ENCODE data around the gene ZNF525.
"Not testable (repeated sequence)": the region's sequence is repeated elsewhere in the genome, so short reads cannot be mapped to it uniquely, and the experiment has no call there.

Gene ZNF525

GRCh38 chr19:53365134-53365898 is at the start of gene ZNF525:
TSS of gene ZNF525 (plus strand) at chr19:53365705. CDS start at chr19:53372282, 6,577 bp downstream.
- H3K4me3 ChIP-seq (ENCODE audit: low read length) = peak within 1 kb of the TSS; percentile 52; the same call in 1 of the 2 replicates
- no peaks in the 10 kb centered on the region for H3K27me3 ChIP-seq (ENCODE audit: control insufficient read depth, insufficient read depth, low read length)
- no peaks in the 10 kb centered on the region for H3K9me3 ChIP-seq (ENCODE audit: control insufficient read depth, insufficient read depth, low read length)
- no peak within 1 kb of the TSS for H3K27ac ChIP-seq (ENCODE audit: low read length)
- no CpG with 5 or more reads among the region's 45 CpGs for WGBS (ENCODE audit: insufficient coverage, insufficient read length)
- no peaks in the 10 kb centered on the region for H3K4me1 ChIP-seq (ENCODE audit: control insufficient read depth, insufficient read depth, low read length)
- H3K36me3 ChIP-seq (ENCODE audit: control insufficient read depth, insufficient read depth, low read length) = no peaks in the 10 kb centered on the region
- DNase-seq (ENCODE audit: low read depth, low spot score) = peak; percentile 55

GRCh38 chr19:53328967-53329366 is 36.5 kb upstream of the ZNF525 start:
- Histone ChIP-seq H3K27me3 (ENCODE audit: control insufficient read depth, insufficient read depth, low read length) (no peaks in the 10 kb centered on the region), H3K9me3 (ENCODE audit: control insufficient read depth, insufficient read depth, low read length) (no peaks in the 10 kb centered on the region), H3K4me3 (ENCODE audit: low read length) (no peak overlapping the region), H3K27ac (ENCODE audit: low read length) (no peak overlapping the region), H3K4me1 (ENCODE audit: control insufficient read depth, insufficient read depth, low read length) (no peaks in the 10 kb centered on the region), H3K36me3 (ENCODE audit: control insufficient read depth, insufficient read depth, low read length) (no peaks in the 10 kb centered on the region)
- WGBS (ENCODE audit: insufficient coverage, insufficient read length) = no CpG with 5 or more reads among the region's 24 CpGs
- no peak for DNase-seq (ENCODE audit: low read depth, low spot score)

GRCh38 chr19:53332484-53332883 is 33.0 kb upstream of the ZNF525 start:
- Histone ChIP-seq H3K36me3 (ENCODE audit: control insufficient read depth, insufficient read depth, low read length) (no peaks in the 10 kb centered on the region), H3K27ac (ENCODE audit: low read length) (no peak overlapping the region), H3K4me1 (ENCODE audit: control insufficient read depth, insufficient read depth, low read length) (no peaks in the 10 kb centered on the region), H3K9me3 (ENCODE audit: control insufficient read depth, insufficient read depth, low read length) (no peaks in the 10 kb centered on the region), H3K4me3 (ENCODE audit: low read length) (no peak overlapping the region), H3K27me3 (ENCODE audit: control insufficient read depth, insufficient read depth, low read length) (no peaks in the 10 kb centered on the region)
- no CpG with 5 or more reads among the region's 14 CpGs for WGBS (ENCODE audit: insufficient coverage, insufficient read length)
- DNase-seq (ENCODE audit: low read depth, low spot score) = no peak

GRCh38 chr19:53333066-53333462 is 32.4 kb upstream of the ZNF525 start:
- no peak overlapping the region for H3K27ac ChIP-seq (ENCODE audit: low read length)
- H3K4me3 ChIP-seq (ENCODE audit: low read length) = peak overlapping the region; percentile 27; the same call in 1 of the 2 replicates
- H3K36me3 ChIP-seq (ENCODE audit: control insufficient read depth, insufficient read depth, low read length) = no peaks in the 10 kb centered on the region
- H3K4me1 ChIP-seq (ENCODE audit: control insufficient read depth, insufficient read depth, low read length) = no peaks in the 10 kb centered on the region
- no peak for DNase-seq (ENCODE audit: low read depth, low spot score)
- H3K27me3 ChIP-seq (ENCODE audit: control insufficient read depth, insufficient read depth, low read length) = no peaks in the 10 kb centered on the region
- WGBS (ENCODE audit: insufficient coverage, insufficient read length) = no CpG with 5 or more reads among the region's 14 CpGs
- H3K9me3 ChIP-seq (ENCODE audit: control insufficient read depth, insufficient read depth, low read length) = no peaks in the 10 kb centered on the region

- no CpG with 5 or more reads among the region's 61 CpGs for WGBS (ENCODE audit: insufficient coverage, insufficient read length)
- H3K27ac ChIP-seq (ENCODE audit: low read length) = no peak within 1 kb of the TSS
- peak; percentile 43 for DNase-seq (ENCODE audit: low read depth, low spot score)
These were observed 31.7 kb upstream of the ZNF525 start, which contains the start of gene ZNF845 for GRCh38 chr19:53333463-53334449. TSS of gene ZNF845 (plus strand) at chr19:53333749. CDS start at chr19:53341308, 7,559 bp downstream.

GRCh38 chr19:53344403-53344802 is 21.1 kb upstream of the ZNF525 start:
- no CpG with 5 or more reads among the region's 4 CpGs for WGBS (ENCODE audit: insufficient coverage, insufficient read length)
- H3K4me1 ChIP-seq (ENCODE audit: control insufficient read depth, insufficient read depth, low read length); H3K27me3 ChIP-seq (ENCODE audit: control insufficient read depth, insufficient read depth, low read length); DNase-seq (ENCODE audit: low read depth, low spot score); H3K9me3 ChIP-seq (ENCODE audit: control insufficient read depth, insufficient read depth, low read length); H3K4me3 ChIP-seq (ENCODE audit: low read length); H3K27ac ChIP-seq (ENCODE audit: low read length); H3K36me3 ChIP-seq (ENCODE audit: control insufficient read depth, insufficient read depth, low read length): not testable (repeated sequence)

More at GRCh38 chr19:53333463-53334449, 31.7 kb upstream of the ZNF525 start, which contains the start of gene ZNF845:
- Histone ChIP-seq H3K36me3 (ENCODE audit: control insufficient read depth, insufficient read depth, low read length) (peaks cover 4% of the 10 kb centered on the region), H3K9me3 (ENCODE audit: control insufficient read depth, insufficient read depth, low read length) (no peaks in the 10 kb centered on the region), H3K4me1 (ENCODE audit: control insufficient read depth, insufficient read depth, low read length) (no peaks in the 10 kb centered on the region; the same call in 1 of the 2 replicates), H3K27me3 (ENCODE audit: control insufficient read depth, insufficient read depth, low read length) (no peaks in the 10 kb centered on the region), H3K4me3 (ENCODE audit: low read length) (peak within 1 kb of the TSS; percentile 86; the same call in 1 of the 2 replicates)

- no CpG with 5 or more reads among the region's 1 CpG for WGBS (ENCODE audit: insufficient coverage, insufficient read length)
- Histone ChIP-seq H3K27ac (ENCODE audit: low read length) (no peak overlapping the region), H3K27me3 (ENCODE audit: control insufficient read depth, insufficient read depth, low read length) (no peaks in the 10 kb centered on the region), H3K36me3 (ENCODE audit: control insufficient read depth, insufficient read depth, low read length) (peaks cover 15% of the 10 kb centered on the region; the same call in 1 of the 2 replicates), H3K4me3 (ENCODE audit: low read length) (no peak overlapping the region), H3K4me1 (ENCODE audit: control insufficient read depth, insufficient read depth, low read length) (no peaks in the 10 kb centered on the region), H3K9me3 (ENCODE audit: control insufficient read depth, insufficient read depth, low read length) (peaks cover 6% of the 10 kb centered on the region)
- DNase-seq (ENCODE audit: low read depth, low spot score) = no peak
These were observed 9.8 kb upstream of the ZNF525 start for GRCh38 chr19:53355739-53356138.

GRCh38 chr19:53357821-53358581 is 7.5 kb upstream of the ZNF525 start:
- no peaks in the 10 kb centered on the region for H3K27me3 ChIP-seq (ENCODE audit: control insufficient read depth, insufficient read depth, low read length)
- DNase-seq (ENCODE audit: low read depth, low spot score) = no peak
- H3K27ac ChIP-seq (ENCODE audit: low read length) = no peak overlapping the region
- WGBS (ENCODE audit: insufficient coverage, insufficient read length) = no CpG with 5 or more reads among the region's 35 CpGs
- peaks cover 3% of the 10 kb centered on the region; the same call in 1 of the 2 replicates for H3K36me3 ChIP-seq (ENCODE audit: control insufficient read depth, insufficient read depth, low read length)
- H3K9me3 ChIP-seq (ENCODE audit: control insufficient read depth, insufficient read depth, low read length) = peaks cover 2% of the 10 kb centered on the region; the same call in 1 of the 2 replicates
- H3K4me1 ChIP-seq (ENCODE audit: control insufficient read depth, insufficient read depth, low read length) = no peaks in the 10 kb centered on the region
- no peak overlapping the region for H3K4me3 ChIP-seq (ENCODE audit: low read length)

- not testable (repeated sequence) for H3K36me3 ChIP-seq (ENCODE audit: control insufficient read depth, insufficient read depth, low read length); H3K4me1 ChIP-seq (ENCODE audit: control insufficient read depth, insufficient read depth, low read length); H3K4me3 ChIP-seq (ENCODE audit: low read length); DNase-seq (ENCODE audit: low read depth, low spot score); H3K27ac ChIP-seq (ENCODE audit: low read length); H3K9me3 ChIP-seq (ENCODE audit: control insufficient read depth, insufficient read depth, low read length); H3K27me3 ChIP-seq (ENCODE audit: control insufficient read depth, insufficient read depth, low read length)
- WGBS (ENCODE audit: insufficient coverage, insufficient read length) = no CpG with 5 or more reads among the region's 10 CpGs
These were observed 5.4 kb upstream of the ZNF525 start for GRCh38 chr19:53360056-53360455.
